ENCODE measurements around the gene RAPGEF1. TPM values are rescaled to one million over a fixed set of nuclear protein-coding genes. Genes with fewer than 3 reads are reported as not detected.

RAPGEF1 gene
- total and polyA plus RNA-seq, 2 of the 13 experiments (the other 11 are each of a cell fraction or from before 2014, with no cell fraction given), result 21.2 to 38.9 TPM

GRCh38 chr9:131631306-131631705, 108.6 kb downstream of the RAPGEF1 start (continued):
- TF ChIP-seq ZNF296 (CRISPR knock-in tag; conservative IDR thresholded peaks at IDR 0.05), result no peak

- intact Hi-C loops (cut with micrococcal nuclease; ENCODE audit: unreplicated experiment) (no loop called here), in situ Hi-C loops (cut with HindIII; ENCODE audit: extremely low pct_ligation_motif_present, low pct_unique_long_range_greater_than_20kb) (no loop called here)
- no peak overlapping the region for H3K4me2 ChIP-seq (ENCODE audit: low read depth, low read length)
- H3K79me2 ChIP-seq (ENCODE audit: insufficient read depth, low read length), result no peaks in the 10 kb centered on the region
- WGBS (ENCODE audit: low lambda C conversion rate), result 98% methylated on average over 13 of the region's 15 CpGs
- CTCF ChIA-PET (ENCODE audit: low intra/inter-chr PET ratio, low total read pairs), result no interaction called here
- H3K9ac ChIP-seq (ENCODE audit: insufficient read depth, low read depth, low read length), result no peak overlapping the region
- H3K9me3 ChIP-seq (ENCODE audit: low read length), result no peaks in the 10 kb centered on the region
- peaks cover 9 to 34% of the 10 kb centered on the region in 2 experiments; a peak in 4 of 5 replicates for H3K36me3 ChIP-seq (replicated peaks in 1 of 2; ENCODE audit: control insufficient read depth in 1 of 2, insufficient read depth in 2 of 2, low read length in 2 of 2)
- H3K27ac ChIP-seq (ENCODE audit: extremely low read length, insufficient read depth, low read length), result no peak overlapping the region
- ATAC-seq (no peak), DNase-seq (ENCODE audit: low spot score) (no peak), FAIRE-seq (no peak)
- no peak overlapping the region for H3K4me3 ChIP-seq (replicated peaks in 1 of 3; ENCODE audit: insufficient read depth in 1 of 3, low read depth in 2 of 3, low read length in 3 of 3)
- POLR2A ChIA-PET, result no interaction called here
- no peaks in the 10 kb centered on the region for H3K27me3 ChIP-seq (ENCODE audit: control insufficient read depth in 1 of 2, insufficient read depth in 2 of 2, low read length in 2 of 2)
- BruUV-seq (replicated peaks), result no TSS peak
- H4K20me1 ChIP-seq (ENCODE audit: insufficient read depth, low read length), result no peaks in the 10 kb centered on the region
- peaks cover 8% of the 10 kb centered on the region for H3K4me1 ChIP-seq (ENCODE audit: insufficient read depth, low read length)
- no peak overlapping the region for H2AFZ ChIP-seq (ENCODE audit: low read length)
- TF ChIP-seq MXI1 (IDR thresholded peaks at IDR 0.05; ENCODE audit: borderline replicate concordance, low read depth, low read length) (no peak), HNF1B (CRISPR knock-in tag; IDR thresholded peaks at IDR 0.05) (no peak), ZNF280D (CRISPR knock-in tag; IDR thresholded peaks at IDR 0.05) (no peak)
Observed at GRCh38 chr9:131630205-131630831, 109.6 kb downstream of the RAPGEF1 start.
